Thyroid gland (tissue), 4 donors: ENCODE data around the gene OSMR.

ENCODE experiments used
- POLR2A ChIP-seq, 2 donors: fragments of 450-650 bp; IDR thresholded peaks; one replicate each; pipeline ENCODE4 v1.6.1; 2017; ENCODE audit warnings: antibody characterized with exemption in 2 of 2, mild to moderate bottlenecking in 2 of 2, moderate library complexity in 1 of 2
- TF ChIP-seq, protein P1 (sequence below), 6 experiments: fragments of 200-600 bp in 3 of 6; fragments of 450-650 bp in 3 of 6; sonication (generic) in 3 of 6; IDR thresholded peaks; one replicate each; pipeline ENCODE4 v1.5.1; 2016 to 2019; ENCODE audit warnings: antibody characterized with exemption in 6 of 6, mild to moderate bottlenecking in 2 of 6, inconsistent platforms in 1 of 6, moderate library complexity in 1 of 6

DNA sequence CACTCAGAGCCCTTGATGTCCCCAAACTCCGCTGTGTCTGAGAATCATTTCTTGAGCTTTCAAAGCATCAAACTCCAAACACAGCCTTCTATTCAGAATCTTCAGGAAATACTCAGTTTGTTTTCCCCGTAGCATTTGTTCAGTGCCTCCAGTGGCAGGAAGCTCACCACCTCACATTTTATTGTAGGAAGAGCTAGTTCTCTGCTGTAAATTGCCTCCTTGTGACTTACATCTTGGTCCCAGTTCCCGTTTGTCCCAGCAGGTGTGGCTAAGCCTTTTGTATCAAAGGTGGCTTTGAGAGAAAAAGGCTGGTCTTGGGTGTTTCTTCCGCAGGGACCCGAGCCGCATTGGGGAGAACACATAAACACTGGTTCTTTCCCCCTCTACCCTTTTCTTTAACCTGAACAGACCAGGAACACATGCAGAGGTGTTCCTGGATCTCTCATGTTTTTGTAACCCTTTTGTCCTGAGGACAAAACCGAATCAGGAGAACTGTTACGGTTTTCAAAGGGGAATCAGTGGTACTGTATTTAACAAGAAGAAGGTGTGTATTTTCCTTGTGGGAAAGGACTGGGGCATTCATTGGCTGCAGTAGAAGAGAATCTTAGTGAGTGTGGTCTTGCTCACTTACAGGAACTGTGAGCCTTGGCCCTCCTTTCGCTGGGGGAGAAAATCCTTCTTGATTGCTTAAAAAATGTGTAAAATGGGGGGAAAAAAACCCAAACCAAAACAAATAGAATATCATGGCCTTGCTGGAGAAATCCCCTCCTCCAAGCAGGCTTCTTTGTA is 1.9 kb downstream of the OSMR start:
- TF ChIP-seq, protein P1, sequence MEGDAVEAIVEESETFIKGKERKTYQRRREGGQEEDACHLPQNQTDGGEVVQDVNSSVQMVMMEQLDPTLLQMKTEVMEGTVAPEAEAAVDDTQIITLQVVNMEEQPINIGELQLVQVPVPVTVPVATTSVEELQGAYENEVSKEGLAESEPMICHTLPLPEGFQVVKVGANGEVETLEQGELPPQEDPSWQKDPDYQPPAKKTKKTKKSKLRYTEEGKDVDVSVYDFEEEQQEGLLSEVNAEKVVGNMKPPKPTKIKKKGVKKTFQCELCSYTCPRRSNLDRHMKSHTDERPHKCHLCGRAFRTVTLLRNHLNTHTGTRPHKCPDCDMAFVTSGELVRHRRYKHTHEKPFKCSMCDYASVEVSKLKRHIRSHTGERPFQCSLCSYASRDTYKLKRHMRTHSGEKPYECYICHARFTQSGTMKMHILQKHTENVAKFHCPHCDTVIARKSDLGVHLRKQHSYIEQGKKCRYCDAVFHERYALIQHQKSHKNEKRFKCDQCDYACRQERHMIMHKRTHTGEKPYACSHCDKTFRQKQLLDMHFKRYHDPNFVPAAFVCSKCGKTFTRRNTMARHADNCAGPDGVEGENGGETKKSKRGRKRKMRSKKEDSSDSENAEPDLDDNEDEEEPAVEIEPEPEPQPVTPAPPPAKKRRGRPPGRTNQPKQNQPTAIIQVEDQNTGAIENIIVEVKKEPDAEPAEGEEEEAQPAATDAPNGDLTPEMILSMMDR (IDR thresholded peaks at IDR 0.05): no peak
- no peak for TF ChIP-seq POLR2A (IDR thresholded peaks at IDR 0.05)
